Anterior cingulate cortex (tissue), 58 donors: ENCODE data around the gene TBC1D23.
"Not testable (repeated sequence)": the region's sequence is repeated elsewhere in the genome, so short reads cannot be mapped to it uniquely, and the experiment has no call there.

Source experiments
- DNase-seq, 58 donors: peaks; one replicate each; lab custom pipeline; 2025; lab: John Stamatoyannopoulos, UW

The TBC1D23 gene

DNA sequence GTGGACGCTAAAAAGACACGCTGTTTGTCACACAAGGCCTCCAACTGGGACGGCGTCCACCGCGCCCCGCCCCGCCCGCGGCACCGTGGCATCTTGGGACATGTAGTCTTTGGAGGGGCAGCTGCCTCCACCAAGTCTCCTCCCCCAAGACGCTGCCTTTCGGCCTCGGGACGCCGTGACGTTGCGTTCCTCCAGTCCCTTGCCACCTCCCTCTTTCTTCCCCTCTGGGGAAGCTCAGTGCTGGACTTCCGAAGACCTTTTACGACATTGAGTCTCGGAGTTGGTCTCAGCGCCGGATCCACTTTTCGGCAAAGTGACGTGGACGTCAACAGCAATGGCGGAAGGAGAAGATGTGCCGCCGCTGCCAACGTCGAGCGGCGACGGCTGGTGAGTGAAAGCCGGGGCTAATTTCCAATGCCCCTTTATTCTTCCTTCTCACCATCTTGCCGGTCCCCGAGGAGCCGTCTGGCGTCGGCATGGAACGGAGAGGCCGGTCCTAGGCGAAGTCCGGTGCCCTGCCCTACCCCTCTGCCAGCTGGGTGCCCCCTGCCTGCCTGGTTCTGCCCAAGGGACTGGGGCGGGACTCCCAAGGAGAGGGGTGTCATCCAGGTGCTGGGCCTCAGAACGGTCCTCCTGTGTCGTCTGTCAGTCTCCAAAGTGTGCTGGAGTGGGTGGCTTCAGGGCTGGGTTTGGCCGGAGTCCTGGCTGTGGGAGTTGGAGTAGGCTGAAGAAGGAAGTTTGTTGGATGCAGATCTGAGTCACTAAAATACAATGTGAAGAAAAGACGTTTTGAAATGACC, at the start of gene TBC1D23:
TSS of gene TBC1D23 (plus strand) at position 308 of the 800 bp plus-strand sequence. CDS start at position 335, 27 bp downstream.
- DNase-seq = peak; percentile 78 to 100 (median 98)

DNA sequence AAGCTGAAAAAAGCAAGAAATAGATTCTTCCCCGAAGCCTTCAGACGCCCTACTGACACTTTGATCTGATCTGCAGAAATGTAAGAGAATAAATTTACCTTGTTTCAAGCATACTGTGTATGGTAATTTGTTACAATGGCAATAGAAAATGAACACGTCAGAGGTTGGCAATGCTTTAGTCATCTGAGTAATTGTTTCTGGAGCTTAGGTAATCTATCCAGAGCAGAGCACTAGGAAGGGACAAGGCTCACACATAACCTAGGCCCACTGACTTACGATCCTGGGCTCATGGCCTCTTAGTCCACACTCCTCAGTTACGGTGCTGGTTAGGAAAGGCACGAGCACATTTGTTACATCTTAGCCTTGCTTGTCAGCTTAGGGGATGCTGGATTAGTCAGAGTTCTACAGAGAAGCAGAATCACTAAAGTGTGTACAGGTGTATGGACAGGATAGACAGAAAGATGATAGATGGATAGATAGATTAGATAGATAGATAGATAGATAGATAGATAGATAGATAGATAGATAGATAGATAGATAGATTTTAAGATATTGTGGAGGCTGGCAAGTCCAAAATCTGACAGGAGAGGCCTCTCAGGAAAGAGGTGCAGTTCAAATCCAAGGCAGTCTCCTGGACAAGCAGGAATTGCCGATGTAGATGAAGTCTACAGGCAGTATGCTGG, 46.8 kb upstream of the TBC1D23 start:
- DNase-seq = no peak

DNA sequence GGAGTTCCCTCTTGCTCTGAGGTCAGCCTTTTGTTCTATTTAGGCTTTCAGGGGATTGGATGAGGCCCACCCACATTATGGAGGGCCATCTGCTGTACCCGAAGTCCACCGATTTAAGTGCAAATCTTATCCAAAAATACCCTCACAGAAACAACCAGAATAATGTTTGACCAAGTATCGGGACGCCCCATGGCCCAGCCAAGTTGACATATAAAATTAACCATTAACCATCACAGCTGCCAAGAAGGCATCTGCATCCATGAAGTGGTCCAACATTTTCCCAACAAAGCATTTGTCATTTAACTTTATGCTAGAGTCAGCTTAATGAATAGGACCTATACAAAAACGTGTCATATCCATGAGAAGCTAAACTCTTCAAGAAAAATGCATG, 46.2 kb upstream of the TBC1D23 start:
- DNase-seq = no peak

DNA sequence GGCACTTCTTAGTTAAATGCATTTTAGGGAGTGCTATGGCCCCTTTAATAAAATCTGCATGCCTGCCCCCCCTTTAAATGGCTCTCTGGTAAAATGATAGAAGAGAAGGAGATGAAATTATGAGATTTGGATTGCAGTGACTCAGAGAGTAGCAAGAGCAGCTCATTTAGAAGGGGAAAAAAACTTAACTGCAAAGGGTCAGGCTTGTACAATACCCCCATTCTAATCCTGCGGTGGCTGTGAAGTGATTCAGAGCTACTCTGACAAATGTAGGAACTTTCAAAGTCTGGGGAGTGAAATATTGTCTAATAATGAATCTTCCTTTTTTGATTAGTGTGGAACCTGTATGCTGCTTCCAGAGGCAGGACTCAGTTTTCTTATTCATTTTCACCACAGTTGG, 44.1 kb upstream of the TBC1D23 start:
- no peak for DNase-seq

DNA sequence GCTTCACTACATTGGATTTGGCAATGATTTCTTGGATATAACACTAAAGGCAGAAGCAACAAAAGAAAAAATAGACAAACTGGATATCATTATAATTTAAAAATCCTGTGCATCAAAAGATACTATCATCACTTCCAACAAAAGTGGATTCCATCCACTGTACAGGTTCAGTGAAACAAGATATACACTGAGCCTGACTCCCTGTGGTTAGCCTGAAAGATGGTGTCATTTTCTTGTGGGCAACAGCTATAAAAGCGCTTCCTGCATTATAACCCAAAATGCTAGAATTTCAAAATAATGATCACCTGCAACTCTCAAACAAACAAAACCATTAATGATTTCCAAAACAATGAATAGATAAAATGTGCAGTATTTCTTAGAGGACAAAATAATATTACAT, 39.6 kb upstream of the TBC1D23 start:
- no peak for DNase-seq

DNA sequence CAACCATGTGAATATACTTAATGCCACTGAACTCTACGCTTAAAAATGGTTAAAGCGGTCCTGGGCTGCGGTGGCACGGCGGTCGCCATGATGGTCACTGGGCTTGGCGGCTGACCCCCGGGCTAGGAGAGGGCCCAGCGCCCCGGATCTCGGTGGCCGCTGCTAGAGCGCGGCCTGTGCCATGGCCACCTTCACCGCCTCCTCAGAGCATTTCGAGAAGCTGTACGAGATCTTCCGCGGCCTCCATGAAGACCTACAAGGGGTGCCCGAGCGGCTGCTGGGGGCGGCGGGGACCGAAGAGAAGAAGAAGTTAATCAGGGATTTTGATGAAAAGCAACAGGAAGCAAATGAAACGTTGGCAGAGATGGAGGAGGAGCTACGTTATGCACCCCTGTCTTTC, 35.6 kb upstream of the TBC1D23 start:
- DNase-seq = no peak

DNA sequence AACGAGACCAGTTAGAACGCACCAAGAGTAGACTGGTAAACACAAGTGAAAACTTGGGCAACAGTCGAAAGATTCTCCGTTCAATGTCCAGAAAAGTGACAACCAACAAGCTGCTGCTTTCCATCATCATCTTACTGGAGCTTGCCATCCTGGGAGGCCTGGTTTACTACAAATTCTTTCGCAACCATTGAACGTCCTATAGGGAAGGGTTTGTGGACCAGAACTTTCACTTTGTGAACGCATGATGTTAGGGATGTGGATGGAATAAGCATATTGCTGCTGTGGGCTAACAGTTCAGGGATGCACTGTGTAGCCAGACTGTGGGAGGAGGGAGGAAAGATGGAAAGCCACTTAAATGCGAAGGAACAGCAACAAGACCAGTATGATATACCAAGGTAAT, 34.9 kb upstream of the TBC1D23 start:
- DNase-seq = no peak

DNA sequence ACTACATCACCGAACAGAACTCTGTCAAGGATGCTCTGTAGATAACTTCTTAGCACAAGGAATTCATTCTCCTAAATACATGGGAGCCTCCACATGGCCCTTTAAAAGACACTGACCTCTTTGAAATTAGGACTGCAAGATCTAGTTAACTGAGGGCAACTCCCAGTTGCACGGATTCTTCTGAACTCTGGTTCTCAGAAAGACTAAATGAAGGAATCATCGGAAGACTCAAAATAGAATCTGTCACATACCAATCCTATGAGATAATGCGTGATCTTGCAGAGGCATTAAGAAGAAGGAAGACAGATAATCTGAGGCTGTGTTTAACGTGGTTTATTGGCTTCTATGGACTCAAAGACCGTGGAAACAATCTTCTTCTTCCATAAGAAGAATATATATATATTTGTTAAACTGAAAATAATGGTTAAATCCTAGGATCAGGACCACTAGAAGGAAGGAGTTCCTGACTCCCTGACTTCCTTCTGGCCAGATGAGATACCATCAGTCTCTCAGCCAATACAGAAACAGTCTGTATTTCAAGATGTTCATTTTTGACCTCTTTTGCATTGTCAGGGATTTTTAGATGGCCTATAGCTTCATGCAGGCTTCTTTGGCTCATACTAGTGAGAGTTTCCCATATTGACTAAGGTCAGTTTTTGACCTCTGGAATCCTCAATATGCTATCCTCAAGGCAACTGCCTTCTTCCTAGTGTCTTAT, 33.9 kb upstream of the TBC1D23 start:
- DNase-seq = no peak

DNA sequence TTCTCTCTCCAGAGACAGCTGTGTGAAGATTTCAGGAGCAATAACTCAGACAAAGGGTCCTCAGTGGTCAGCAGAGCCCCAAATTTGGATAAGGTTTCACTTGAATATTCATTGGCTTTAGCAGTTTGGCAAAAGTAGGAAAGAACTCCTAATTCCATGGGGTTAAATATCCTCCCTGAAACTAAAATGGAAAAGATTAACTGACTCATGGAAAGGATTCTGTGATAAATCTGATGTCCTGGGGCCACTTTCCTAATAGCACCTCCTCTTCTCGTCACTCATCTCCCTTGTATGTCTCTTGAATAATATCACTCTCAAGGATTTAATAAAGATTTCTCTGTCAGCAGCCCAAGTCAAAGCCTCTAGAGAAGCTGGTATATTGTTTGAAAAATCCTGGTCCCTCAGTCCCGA, 33.3 kb upstream of the TBC1D23 start:
- no peak for DNase-seq

DNA sequence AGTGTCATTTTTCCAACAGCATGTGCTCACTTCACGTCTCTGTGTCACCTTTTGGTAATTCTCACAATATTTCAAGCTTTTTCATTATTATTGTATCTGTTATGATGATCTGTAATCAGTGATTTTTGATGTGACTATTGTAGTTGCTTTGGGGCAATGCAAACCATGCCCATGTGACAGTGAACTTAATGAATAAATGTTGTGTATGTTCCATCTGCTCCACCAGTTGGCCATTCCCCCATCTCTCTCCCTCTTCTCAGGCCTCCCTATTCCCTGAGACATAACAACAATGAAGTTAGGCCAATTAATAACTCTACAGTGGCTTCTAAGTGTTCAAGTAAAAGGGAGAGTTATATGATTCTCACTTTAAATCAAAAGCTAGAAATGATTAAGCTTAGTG, 32.5 kb upstream of the TBC1D23 start:
- no peak for DNase-seq

DNA sequence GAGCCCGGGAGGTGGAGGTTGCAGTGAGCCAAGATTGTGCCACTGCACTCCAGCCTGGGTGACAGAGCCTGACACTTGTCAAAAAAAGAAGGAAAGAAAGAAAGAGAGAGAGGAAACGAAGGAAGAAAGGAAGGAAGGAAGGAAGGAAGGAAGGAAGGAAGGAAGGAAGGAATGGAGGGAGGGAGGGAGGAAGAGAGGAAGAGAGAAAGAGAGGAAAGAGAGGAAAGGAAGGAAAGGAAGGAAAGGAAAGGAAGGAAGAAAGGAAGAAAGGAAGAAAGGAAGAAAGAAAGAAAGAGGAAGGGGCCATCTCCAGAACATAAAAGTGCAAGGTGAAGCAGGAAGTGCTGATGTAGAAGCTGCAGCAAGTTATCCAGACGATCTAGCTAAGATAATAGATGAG, 31.6 kb upstream of the TBC1D23 start:
- DNase-seq = not testable (repeated sequence)

DNA sequence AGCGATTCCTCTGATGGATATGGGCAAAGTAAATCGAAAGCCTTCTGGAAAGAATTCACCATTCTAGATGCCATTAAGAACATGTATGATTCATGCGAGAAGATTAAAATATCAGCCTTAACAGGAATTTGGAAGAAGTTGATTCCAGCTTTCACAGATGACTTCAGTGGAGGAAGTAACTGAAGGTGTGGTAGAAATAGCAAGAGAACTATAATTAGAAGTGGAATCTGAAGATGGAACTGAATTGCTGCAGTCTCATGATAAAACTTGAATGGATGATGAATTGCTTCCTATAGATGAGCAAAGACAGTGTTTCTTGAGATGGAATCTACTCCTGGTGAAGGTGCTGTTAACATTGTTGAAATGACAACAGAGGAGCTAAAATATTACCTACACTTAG, 30.1 kb upstream of the TBC1D23 start:
- DNase-seq = no peak

DNA sequence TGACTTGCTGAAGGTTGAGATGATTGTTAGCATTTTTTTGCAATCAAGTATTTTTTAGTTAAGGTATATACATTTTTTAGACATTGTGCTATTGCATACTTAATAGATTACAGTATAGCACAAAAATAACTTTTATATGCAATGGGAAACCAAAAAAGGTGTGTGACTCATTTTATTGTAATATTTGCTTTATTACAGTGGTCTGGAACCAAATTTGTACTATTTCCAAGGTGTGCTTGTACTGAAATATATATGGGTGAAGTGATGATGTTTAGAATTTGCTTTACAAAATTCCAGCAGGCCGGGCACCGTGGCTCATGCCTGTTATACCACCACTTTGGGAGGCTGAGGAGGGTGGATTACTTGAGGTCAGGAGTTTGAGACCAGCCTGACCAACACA, 29.1 kb upstream of the TBC1D23 start:
- no peak for DNase-seq

DNA sequence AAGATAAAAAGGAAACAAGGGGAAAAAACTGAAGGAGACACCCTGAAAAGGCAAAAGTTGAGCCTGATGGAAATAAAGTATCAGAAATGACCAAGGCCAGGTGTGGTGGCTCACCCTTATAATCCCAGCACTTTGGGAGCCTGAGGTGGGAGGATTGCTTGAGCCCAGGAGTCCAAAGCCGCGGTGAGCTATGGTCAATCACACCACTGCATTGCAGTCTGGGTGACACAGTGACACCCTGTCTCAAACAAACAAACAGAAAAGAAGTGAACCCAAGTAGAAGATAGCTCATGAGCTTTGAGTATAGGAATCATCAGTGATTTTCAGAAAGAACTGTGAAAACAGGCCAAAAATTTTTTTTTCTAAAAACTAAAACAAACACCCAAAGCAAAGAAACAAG, 26.4 kb upstream of the TBC1D23 start:
- no peak for DNase-seq

DNA sequence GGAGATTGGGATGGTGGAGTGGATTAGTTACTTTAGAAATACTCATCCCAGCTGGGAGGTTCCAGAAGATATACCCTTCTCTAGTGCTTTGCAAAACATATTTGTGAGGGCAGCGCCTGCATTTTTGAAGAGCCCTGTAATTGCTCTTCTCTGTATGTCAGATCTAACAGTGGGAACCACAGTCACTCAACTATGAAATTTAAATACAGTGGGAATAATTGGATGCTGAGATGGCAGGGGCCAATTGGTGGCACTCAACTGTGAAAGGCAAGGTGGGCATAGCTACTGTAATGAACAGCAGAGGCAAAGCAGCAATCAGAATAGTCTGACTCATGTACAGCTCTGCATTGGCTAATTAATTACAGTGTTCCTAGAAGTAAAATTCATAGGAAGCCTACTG, 22.2 kb upstream of the TBC1D23 start:
- DNase-seq = no peak

DNA sequence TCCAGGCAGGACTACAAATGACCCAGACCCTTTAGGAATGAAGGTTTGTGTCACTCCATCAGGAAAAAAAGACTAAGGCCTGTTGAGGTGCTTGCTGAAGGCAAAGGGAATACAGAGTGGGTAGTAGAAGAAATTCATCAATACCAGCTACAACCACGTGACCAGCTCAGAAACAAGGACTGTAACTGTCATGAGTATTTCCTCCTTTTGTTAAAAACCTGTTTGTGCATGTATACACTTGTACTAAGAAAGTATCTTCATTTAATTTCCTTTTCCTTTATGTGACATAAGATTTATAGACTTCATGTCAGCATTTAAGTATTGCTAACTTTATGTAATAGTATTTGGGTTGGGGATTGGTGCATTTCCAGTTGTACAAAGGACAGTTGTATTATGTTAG, 18.3 kb upstream of the TBC1D23 start:
- not testable (repeated sequence) for DNase-seq

DNA sequence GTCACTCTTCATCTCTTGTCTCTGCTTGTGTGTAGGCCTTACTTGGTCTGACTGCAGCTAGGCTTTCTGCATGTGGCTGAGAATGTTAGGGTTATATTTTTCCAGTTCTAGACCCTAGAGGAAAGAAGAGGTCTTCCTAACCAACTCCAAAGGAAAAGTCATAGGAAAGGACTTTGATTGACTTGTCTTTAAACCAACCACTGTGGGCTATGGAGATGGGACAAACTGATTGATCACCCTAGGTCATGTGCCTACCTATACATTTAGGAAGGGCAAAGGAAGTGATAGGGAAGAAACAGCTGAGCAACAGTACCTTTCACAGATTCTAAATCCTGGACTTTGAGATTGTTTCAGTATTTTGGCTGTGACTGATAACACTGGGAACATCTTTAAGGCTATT, 16.5 kb upstream of the TBC1D23 start:
- DNase-seq = no peak

DNA sequence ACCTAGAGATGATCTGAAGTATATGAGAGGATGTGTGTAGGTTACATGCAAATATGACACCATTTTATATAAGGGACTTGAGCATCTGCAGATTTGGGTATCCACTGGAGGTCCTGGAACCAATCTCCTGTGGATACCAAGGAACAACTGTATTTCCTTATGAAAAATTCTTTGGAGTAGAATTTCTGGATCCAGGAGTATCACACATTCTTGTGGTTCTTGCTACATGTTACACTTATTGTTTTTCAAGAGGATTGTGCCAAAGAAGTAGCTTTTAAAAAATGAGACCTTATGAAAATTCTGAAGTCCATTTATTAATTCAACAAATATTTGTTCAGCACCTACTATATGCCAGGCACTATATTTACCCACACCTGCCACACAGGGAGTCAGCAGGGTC, 15.7 kb upstream of the TBC1D23 start:
- no peak for DNase-seq

DNA sequence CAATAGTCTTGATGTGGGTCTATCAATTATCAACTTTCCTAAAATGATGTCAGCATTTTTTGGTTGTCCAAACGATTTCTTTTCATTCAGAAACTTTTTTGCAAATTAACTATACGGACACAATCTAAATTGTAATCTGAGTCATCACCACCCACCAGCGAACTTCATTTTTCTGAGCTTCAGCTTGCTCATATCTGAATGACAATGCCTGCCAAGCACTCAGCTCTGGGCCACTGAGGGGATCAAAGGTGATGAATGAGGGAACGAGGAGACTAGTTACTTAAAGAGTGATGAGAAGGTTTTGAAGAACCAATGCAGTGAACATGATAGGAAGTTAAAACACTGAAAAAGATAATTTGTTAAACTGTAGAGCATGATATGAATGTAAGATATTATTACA, 14.9 kb upstream of the TBC1D23 start:
- DNase-seq = peak in 3 of 58 donors; percentile 1 to 4 (median 3)

DNA sequence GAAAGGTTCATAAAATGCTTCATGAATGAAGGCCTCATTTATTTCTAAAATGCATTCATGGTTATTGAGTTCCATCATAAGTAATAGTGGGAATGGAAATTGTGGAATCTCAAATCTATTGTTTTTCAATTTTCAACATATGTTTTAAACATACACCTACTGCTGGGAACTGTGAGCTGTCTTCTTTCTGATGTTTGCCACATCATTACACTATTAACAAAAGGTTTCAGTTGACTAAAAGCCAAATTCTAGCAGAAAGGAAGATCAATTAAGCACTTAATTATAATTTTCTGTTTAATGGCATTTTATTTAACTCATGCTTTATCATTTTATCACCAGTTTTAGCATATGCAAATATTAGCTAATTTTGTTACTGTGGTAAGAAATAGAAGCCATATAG, 13.8 kb upstream of the TBC1D23 start:
- DNase-seq = no peak

DNA sequence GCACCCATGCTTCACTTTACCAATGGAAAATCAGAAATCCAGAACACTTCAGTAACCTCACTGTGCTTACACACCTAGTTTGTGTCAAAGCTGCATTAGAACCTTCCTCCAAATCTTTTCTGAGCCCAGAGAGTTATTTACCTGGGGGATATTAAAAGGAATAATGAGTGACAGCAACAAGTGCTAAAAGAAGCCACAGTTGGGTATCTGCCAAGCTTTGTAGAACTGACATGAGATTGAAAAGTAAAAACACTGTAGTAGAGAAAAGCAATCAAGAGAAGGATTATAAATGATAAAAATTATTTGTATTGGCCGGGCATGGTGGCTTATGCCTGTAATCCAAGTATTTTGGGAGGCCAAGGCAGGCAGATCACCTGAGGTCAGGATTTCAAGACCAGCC, 8.8 kb upstream of the TBC1D23 start:
- no peak for DNase-seq
